ENCODE measurements around the gene SELE.

DNA sequence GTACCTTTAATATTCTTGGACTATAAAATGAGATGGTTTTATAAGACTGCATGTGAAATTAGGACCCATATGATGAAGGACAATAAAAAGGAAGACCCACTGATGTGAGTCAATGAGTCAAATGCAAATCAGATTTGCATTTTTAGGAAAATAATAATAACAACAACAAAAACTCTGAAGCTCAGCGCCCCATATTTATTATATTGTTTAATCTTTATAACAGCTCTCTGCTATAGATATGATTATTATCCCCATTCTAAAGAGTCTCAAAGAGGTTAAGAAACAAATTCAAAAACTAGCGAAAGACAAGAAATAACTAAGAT is 21.6 kb downstream of the SELE start:
- no peak for TF ChIP-seq POLR2AphosphoS5 (IDR thresholded peaks at IDR 0.05)
- TF ChIP-seq, protein P1, sequence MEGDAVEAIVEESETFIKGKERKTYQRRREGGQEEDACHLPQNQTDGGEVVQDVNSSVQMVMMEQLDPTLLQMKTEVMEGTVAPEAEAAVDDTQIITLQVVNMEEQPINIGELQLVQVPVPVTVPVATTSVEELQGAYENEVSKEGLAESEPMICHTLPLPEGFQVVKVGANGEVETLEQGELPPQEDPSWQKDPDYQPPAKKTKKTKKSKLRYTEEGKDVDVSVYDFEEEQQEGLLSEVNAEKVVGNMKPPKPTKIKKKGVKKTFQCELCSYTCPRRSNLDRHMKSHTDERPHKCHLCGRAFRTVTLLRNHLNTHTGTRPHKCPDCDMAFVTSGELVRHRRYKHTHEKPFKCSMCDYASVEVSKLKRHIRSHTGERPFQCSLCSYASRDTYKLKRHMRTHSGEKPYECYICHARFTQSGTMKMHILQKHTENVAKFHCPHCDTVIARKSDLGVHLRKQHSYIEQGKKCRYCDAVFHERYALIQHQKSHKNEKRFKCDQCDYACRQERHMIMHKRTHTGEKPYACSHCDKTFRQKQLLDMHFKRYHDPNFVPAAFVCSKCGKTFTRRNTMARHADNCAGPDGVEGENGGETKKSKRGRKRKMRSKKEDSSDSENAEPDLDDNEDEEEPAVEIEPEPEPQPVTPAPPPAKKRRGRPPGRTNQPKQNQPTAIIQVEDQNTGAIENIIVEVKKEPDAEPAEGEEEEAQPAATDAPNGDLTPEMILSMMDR (IDR thresholded peaks at IDR 0.05; ENCODE audit: poor library complexity, severe bottlenecking) = peak; percentile 5
- TF ChIP-seq EZH2 (IDR thresholded peaks at IDR 0.05; ENCODE audit: borderline replicate concordance, insufficient read depth, low read length, poor library complexity, severe bottlenecking) = no peak
- no peak for TF ChIP-seq MXI1 (conservative IDR thresholded peaks at IDR 0.05; ENCODE audit: poor library complexity, severe bottlenecking)
- no peak for TF ChIP-seq EP300 (conservative IDR thresholded peaks at IDR 0.05; ENCODE audit: poor library complexity, severe bottlenecking)
- TF ChIP-seq SMC3 (conservative IDR thresholded peaks at IDR 0.05; ENCODE audit: poor library complexity) = no peak
- TF ChIP-seq RAD21 (conservative IDR thresholded peaks at IDR 0.05) = no peak
- TF ChIP-seq, protein P2, sequence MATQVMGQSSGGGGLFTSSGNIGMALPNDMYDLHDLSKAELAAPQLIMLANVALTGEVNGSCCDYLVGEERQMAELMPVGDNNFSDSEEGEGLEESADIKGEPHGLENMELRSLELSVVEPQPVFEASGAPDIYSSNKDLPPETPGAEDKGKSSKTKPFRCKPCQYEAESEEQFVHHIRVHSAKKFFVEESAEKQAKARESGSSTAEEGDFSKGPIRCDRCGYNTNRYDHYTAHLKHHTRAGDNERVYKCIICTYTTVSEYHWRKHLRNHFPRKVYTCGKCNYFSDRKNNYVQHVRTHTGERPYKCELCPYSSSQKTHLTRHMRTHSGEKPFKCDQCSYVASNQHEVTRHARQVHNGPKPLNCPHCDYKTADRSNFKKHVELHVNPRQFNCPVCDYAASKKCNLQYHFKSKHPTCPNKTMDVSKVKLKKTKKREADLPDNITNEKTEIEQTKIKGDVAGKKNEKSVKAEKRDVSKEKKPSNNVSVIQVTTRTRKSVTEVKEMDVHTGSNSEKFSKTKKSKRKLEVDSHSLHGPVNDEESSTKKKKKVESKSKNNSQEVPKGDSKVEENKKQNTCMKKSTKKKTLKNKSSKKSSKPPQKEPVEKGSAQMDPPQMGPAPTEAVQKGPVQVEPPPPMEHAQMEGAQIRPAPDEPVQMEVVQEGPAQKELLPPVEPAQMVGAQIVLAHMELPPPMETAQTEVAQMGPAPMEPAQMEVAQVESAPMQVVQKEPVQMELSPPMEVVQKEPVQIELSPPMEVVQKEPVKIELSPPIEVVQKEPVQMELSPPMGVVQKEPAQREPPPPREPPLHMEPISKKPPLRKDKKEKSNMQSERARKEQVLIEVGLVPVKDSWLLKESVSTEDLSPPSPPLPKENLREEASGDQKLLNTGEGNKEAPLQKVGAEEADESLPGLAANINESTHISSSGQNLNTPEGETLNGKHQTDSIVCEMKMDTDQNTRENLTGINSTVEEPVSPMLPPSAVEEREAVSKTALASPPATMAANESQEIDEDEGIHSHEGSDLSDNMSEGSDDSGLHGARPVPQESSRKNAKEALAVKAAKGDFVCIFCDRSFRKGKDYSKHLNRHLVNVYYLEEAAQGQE (IDR thresholded peaks at IDR 0.05; ENCODE audit: borderline replicate concordance) = no peak
